ENCODE data around the gene BTBD9.
A peak's percentile ranks its signal among the peaks of the same experiment; 100 is the strongest.

BTBD9 gene

DNA sequence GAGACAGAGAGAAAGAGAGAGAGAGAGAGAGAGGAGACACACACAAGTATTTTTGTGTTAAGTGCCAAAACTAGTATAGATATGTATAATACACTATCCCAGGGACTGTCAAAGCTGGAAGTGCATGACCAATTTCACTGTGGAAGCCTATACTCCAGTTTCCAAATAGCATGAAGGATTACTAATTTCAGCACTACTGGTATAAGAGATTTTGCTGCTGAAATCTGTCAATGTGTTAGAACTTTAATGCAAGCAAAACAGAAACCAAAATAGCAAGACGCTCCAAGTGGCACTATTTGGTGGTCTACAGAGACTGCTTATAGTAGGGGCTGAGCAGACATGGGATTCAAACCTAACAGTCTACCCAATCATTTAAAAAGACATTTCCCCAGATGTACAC, 284.8 kb downstream of the BTBD9 start:
- TF ChIP-seq, protein P1, sequence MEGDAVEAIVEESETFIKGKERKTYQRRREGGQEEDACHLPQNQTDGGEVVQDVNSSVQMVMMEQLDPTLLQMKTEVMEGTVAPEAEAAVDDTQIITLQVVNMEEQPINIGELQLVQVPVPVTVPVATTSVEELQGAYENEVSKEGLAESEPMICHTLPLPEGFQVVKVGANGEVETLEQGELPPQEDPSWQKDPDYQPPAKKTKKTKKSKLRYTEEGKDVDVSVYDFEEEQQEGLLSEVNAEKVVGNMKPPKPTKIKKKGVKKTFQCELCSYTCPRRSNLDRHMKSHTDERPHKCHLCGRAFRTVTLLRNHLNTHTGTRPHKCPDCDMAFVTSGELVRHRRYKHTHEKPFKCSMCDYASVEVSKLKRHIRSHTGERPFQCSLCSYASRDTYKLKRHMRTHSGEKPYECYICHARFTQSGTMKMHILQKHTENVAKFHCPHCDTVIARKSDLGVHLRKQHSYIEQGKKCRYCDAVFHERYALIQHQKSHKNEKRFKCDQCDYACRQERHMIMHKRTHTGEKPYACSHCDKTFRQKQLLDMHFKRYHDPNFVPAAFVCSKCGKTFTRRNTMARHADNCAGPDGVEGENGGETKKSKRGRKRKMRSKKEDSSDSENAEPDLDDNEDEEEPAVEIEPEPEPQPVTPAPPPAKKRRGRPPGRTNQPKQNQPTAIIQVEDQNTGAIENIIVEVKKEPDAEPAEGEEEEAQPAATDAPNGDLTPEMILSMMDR (IDR thresholded peaks at IDR 0.05; ENCODE audit: low read length, missing control alignments) = no peak
- DNase-seq (ENCODE audit: low read depth) = no peak
- H3K4me3 ChIP-seq (replicated peaks; ENCODE audit: low read depth, low read length) = no peak overlapping the region

DNA sequence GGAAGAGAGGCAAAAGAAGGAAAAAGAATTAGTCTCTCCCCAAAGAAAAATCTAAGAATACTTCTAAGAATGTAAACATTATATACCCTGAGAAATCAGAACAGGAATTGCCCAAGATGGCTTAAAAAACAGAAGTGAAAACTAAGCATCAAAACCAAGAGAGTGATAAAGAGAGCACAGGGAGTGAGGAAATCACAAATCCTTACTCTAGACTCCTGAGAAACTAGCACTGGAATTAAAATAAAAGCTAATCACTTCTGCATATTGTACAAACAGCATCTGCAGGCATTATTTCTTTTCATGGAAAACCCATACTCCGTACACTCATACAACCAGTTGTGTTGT, 285.7 kb downstream of the BTBD9 start:
- DNase-seq (ENCODE audit: low read depth) = no peak
- TF ChIP-seq, protein P1 (IDR thresholded peaks at IDR 0.05; ENCODE audit: low read length, missing control alignments) = no peak
- no peak overlapping the region for H3K4me3 ChIP-seq (replicated peaks; ENCODE audit: low read depth, low read length)

DNA sequence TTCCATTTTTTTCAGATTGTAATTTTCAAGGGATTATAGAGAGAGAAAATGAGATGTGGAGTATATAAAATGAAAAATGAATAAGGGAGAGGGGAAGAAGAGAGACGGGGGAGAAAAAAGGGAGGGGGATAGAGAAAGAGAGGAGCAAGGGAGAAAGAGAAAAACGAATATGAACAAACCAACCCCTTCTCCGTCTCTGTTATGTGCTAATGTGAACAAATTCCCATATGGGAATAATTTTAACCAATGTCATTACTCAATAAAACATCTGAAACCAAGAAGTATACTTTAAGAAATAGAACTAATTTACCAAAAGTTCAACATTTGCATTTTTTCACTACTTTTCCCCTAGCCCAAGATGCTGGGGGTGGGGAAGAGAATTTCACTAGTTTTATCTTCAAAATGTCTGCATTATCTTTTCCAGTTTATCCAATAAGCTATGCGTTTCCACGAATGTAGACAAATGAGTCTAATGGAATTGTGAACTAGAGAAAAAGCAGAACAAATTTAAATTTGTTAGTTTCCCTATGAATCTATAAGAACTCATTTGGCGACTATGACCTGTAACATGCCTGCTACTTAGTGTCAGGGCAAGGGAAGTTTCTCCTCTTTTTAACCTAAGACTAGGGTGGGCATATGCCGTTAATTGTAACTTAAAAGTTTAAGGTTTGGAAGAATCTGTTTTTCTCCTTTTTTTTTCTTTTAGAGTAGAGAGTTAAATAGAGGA, 286.3 kb downstream of the BTBD9 start:
- DNase-seq (ENCODE audit: low read depth) = no peak
- TF ChIP-seq, protein P1 (IDR thresholded peaks at IDR 0.05; ENCODE audit: low read length, missing control alignments) = no peak
- H3K4me3 ChIP-seq (replicated peaks; ENCODE audit: low read depth, low read length) = no peak overlapping the region

DNA sequence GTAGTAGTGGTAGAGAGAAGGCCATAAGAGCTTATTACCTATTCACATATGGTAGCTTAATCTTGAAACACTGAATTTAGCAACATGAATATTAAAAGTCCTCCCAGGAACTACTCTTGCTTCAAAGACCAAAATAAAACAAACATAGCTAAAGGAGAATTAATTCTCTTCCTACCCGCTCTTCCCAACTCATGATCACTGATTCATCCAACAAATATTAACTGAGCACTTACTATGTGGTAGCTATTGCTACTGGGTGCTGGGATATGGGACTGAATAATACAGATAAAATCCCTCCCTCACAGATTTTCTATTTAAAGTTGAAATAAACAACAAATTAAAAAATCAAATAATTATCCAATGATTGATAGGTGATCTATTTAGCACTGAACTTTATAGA, 287.1 kb downstream of the BTBD9 start:
- H3K4me3 ChIP-seq (replicated peaks; ENCODE audit: low read depth, low read length) = no peak overlapping the region
- no peak for DNase-seq (ENCODE audit: low read depth)
- TF ChIP-seq, protein P1 (IDR thresholded peaks at IDR 0.05; ENCODE audit: low read length, missing control alignments) = no peak

DNA sequence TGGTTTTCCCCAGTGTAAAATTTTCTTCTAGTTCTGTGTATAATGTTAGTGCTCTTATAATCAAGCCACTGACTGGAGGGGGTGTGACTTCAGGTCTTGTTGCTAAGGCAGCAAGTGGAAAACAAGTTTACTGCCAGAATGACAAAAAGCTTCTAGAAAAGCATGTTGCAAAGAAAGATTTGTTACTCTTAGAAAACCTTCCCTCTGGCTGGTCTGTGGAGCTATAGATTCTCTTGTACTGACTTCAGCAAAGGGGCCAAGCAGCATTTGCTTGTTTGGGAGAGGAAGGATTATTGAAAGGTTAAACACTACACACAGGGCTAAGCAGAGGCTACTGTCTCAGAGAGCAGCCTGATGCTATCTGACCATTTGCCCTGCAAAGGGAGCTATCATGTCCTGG, 288.8 kb downstream of the BTBD9 start:
- H3K4me3 ChIP-seq (replicated peaks; ENCODE audit: low read depth, low read length) = no peak overlapping the region
- peak; percentile 29 for DNase-seq (ENCODE audit: low read depth)
- TF ChIP-seq, protein P1 (IDR thresholded peaks at IDR 0.05; ENCODE audit: low read length, missing control alignments) = no peak

DNA sequence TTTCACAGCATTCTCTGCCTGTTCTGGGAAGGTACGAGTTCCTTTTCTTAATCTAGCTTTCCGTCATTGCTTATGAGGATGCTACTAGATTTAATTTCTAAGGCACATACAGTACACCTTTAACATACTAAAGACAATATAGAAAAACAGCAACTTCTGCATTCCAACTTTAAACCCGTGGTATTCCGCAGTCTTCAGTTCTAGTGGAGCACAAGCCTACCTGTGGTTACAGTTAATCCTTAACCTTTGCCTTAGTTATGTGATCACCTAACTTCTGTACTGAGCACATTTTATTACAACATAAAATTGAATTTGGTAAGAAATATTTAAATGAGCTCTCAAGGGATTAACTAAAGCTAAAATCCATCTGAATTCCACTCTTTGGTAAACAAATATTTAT, 289.5 kb downstream of the BTBD9 start:
- DNase-seq (ENCODE audit: low read depth) = no peak
- H3K4me3 ChIP-seq (replicated peaks; ENCODE audit: low read depth, low read length) = no peak overlapping the region
- TF ChIP-seq, protein P1 (IDR thresholded peaks at IDR 0.05; ENCODE audit: low read length, missing control alignments) = no peak

DNA sequence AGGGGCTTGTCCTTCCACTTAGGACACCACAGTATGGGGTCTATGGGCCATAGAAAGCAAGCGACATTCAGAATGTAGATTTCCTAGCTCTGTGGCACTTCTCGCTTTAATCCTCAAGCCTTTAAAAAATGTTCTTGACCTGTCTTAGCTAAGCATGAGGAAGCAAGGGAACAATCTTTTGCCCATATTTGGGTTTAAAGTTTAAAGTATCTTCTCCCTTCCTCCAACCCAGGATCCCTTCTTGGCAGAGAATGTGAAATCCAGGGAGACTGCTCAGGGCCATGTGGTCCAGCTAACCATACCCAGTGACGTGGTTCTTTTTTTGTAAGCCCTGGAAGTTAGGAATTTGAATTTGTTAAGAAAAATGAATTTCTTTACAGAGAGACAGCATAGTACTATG, 289.9 kb downstream of the BTBD9 start:
- H3K4me3 ChIP-seq (replicated peaks; ENCODE audit: low read depth, low read length) = no peak overlapping the region
- TF ChIP-seq, protein P1 (IDR thresholded peaks at IDR 0.05; ENCODE audit: low read length, missing control alignments) = no peak
- DNase-seq (ENCODE audit: low read depth) = peak; percentile 63

Measured in fibroblast of pulmonary artery (primary cell).